ENCODE data around the gene USP9X.

- TF ChIP-seq YY1 (IDR thresholded peaks at IDR 0.05; ENCODE audit: low read depth) (no peak), NFIC (IDR thresholded peaks at IDR 0.05) (no peak), EGR1 (IDR thresholded peaks at IDR 0.05) (no peak), EP300 (IDR thresholded peaks at IDR 0.05; ENCODE audit: borderline replicate concordance) (no peak), MAX (IDR thresholded peaks at IDR 0.05) (no peak), RAD21 (IDR thresholded peaks at IDR 0.05; ENCODE audit: low read depth) (no peak), TCF12 (IDR thresholded peaks at IDR 0.05; ENCODE audit: low read depth) (no peak), CEBPB (IDR thresholded peaks at IDR 0.05) (no peak)
Observed at GRCh38 chrX:41045960-41046567, 39.2 kb upstream of the USP9X start.

Measured in Ishikawa (cell line).